ENCODE data around the gene M1AP. TPM values are rescaled to one million over a fixed set of nuclear protein-coding genes. Genes with fewer than 3 reads are reported as not detected.

Gene M1AP
- total RNA-seq, 1 donor from 2014 or later, result 0.81 TPM

GRCh38 chr2:74551530-74551929 is 96.6 kb downstream of the M1AP start:
- H3K36me3 Mint-ChIP-seq (ENCODE audit: unreplicated experiment), result peaks cover 9% of the 10 kb centered on the region
- H3K27me3 Mint-ChIP-seq (ENCODE audit: unreplicated experiment), result peaks cover 37% of the 10 kb centered on the region
- H3K9me3 Mint-ChIP-seq (ENCODE audit: unreplicated experiment), result peaks cover 18% of the 10 kb centered on the region
- H3K27ac Mint-ChIP-seq (ENCODE audit: unreplicated experiment), result peak overlapping the region; percentile 23
- TF ChIP-seq CTCF (IDR thresholded peaks at IDR 0.05; ENCODE audit: partially characterized antibody, unreplicated experiment), result no peak
- H3K4me1 Mint-ChIP-seq (ENCODE audit: low read depth, unreplicated experiment), result peaks cover 42% of the 10 kb centered on the region
- peak overlapping the region; percentile 99 for H3K4me3 Mint-ChIP-seq (ENCODE audit: unreplicated experiment)
- DNase-seq, result no peak

- H3K4me3 Mint-ChIP-seq (ENCODE audit: unreplicated experiment), result peak overlapping the region; percentile 80
- H3K9me3 Mint-ChIP-seq (ENCODE audit: unreplicated experiment), result peaks cover 18% of the 10 kb centered on the region
- H3K27me3 Mint-ChIP-seq (ENCODE audit: unreplicated experiment), result peaks cover 36% of the 10 kb centered on the region
- peaks cover 9% of the 10 kb centered on the region for H3K36me3 Mint-ChIP-seq (ENCODE audit: unreplicated experiment)
- H3K27ac Mint-ChIP-seq (ENCODE audit: unreplicated experiment), result peak overlapping the region; percentile 50
- H3K4me1 Mint-ChIP-seq (ENCODE audit: low read depth, unreplicated experiment), result peaks cover 42% of the 10 kb centered on the region
- no peak for TF ChIP-seq CTCF (IDR thresholded peaks at IDR 0.05; ENCODE audit: partially characterized antibody, unreplicated experiment)
- DNase-seq, result no peak
These were observed 97.9 kb downstream of the M1AP start for GRCh38 chr2:74550231-74550630.

DNA sequence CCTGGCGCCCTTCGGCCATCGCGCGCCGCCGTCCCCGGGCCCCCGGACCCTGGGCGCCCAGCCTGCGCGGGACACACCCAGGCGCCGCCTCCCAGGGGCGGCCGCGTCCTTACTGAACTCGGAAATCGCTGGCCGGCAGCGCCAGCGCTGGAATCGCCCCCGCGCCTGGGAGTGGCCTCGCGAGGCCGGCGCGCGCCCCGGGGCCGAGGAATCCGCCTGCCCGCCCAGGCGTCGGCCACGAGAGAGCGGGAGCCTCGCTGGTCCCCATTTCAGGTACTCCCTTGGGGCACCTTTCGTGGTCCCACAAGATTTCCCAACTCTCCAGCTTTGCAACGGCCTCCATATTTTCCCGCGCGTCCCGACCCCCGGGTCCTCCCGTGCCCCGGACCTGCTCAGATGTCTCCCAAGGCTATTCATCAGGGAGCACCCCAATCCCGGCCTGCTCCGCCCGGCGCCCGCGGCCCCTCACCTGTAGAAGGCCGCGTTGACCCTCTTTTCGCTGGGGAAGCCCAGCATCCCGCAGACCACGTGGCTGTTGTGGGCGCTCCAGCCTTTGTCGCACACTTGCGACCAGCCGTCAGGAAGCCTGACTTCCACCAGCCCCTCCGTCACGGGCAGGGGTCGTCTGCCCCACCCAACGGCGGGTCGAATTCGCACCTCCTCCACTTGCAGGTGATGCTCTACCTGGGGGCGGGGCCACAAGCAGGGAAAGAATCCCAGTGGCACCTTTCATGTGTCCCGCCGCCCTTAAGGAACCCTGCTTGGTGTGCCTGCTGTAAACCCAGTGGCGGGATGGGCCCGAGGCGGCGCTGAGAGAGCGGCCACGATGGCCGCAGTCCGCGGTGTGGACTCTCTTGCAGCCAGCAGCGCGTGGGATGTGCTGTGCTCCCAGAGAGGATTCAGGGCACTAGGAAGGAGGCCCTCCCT is 99.0 kb downstream of the M1AP start:
- TF ChIP-seq CTCF (IDR thresholded peaks at IDR 0.05; ENCODE audit: partially characterized antibody, unreplicated experiment), result no peak
- peak overlapping the region; percentile 67 for H3K27ac Mint-ChIP-seq (ENCODE audit: unreplicated experiment)
- peaks cover 20% of the 10 kb centered on the region for H3K9me3 Mint-ChIP-seq (ENCODE audit: unreplicated experiment)
- H3K4me3 Mint-ChIP-seq (ENCODE audit: unreplicated experiment), result peak overlapping the region; percentile 86
- DNase-seq, result peak; percentile 50
- peaks cover 33% of the 10 kb centered on the region for H3K27me3 Mint-ChIP-seq (ENCODE audit: unreplicated experiment)
- peaks cover 9% of the 10 kb centered on the region for H3K36me3 Mint-ChIP-seq (ENCODE audit: unreplicated experiment)
- peaks cover 42% of the 10 kb centered on the region for H3K4me1 Mint-ChIP-seq (ENCODE audit: low read depth, unreplicated experiment)

- Mint-ChIP-seq H3K9me3 (ENCODE audit: unreplicated experiment) (peaks cover 17% of the 10 kb centered on the region), H3K4me3 (ENCODE audit: unreplicated experiment) (peak overlapping the region; percentile 88), H3K27me3 (ENCODE audit: unreplicated experiment) (peaks cover 31% of the 10 kb centered on the region), H3K4me1 (ENCODE audit: low read depth, unreplicated experiment) (peaks cover 42% of the 10 kb centered on the region), H3K27ac (ENCODE audit: unreplicated experiment) (peak overlapping the region; percentile 92), H3K36me3 (ENCODE audit: unreplicated experiment) (peaks cover 9% of the 10 kb centered on the region)
- no peak for TF ChIP-seq CTCF (IDR thresholded peaks at IDR 0.05; ENCODE audit: partially characterized antibody, unreplicated experiment)
- no peak for DNase-seq
These were observed 99.7 kb downstream of the M1AP start for GRCh38 chr2:74548285-74548899.

GRCh38 chr2:74546004-74546403 is 102.1 kb downstream of the M1AP start:
- Mint-ChIP-seq H3K36me3 (ENCODE audit: unreplicated experiment) (peaks cover 6% of the 10 kb centered on the region), H3K9me3 (ENCODE audit: unreplicated experiment) (peaks cover 12% of the 10 kb centered on the region), H3K27me3 (ENCODE audit: unreplicated experiment) (peaks cover 18% of the 10 kb centered on the region), H3K4me1 (ENCODE audit: low read depth, unreplicated experiment) (peaks cover 27% of the 10 kb centered on the region), H3K4me3 (ENCODE audit: unreplicated experiment) (peak overlapping the region; percentile 23), H3K27ac (ENCODE audit: unreplicated experiment) (no peak overlapping the region)
- no peak for TF ChIP-seq CTCF (IDR thresholded peaks at IDR 0.05; ENCODE audit: partially characterized antibody, unreplicated experiment)
- DNase-seq, result no peak
